NB4 (cell line): ENCODE data around the gene RRBP1.

Source experiments
- POLR2A ChIP-seq: IDR thresholded peaks from 2 replicates; pipeline ENCODE4 v1.6.1; 2011; ENCODE audit warnings: mild to moderate bottlenecking; ENCODE audit not compliant: insufficient read length; ENCODE audit errors: extremely low read depth
- TF ChIP-seq, protein P1 (sequence below): IDR thresholded peaks from one replicate; pipeline ENCODE4 v1.5.1; 2012; ENCODE audit warnings: low read depth, low read length
- TF ChIP-seq, protein P2 (sequence below): IDR thresholded peaks from 2 replicates; pipeline ENCODE4 v1.6.1; 2011; ENCODE audit warnings: low read depth, low read length

- TF ChIP-seq POLR2A = no peak
- TF ChIP-seq, protein P1, sequence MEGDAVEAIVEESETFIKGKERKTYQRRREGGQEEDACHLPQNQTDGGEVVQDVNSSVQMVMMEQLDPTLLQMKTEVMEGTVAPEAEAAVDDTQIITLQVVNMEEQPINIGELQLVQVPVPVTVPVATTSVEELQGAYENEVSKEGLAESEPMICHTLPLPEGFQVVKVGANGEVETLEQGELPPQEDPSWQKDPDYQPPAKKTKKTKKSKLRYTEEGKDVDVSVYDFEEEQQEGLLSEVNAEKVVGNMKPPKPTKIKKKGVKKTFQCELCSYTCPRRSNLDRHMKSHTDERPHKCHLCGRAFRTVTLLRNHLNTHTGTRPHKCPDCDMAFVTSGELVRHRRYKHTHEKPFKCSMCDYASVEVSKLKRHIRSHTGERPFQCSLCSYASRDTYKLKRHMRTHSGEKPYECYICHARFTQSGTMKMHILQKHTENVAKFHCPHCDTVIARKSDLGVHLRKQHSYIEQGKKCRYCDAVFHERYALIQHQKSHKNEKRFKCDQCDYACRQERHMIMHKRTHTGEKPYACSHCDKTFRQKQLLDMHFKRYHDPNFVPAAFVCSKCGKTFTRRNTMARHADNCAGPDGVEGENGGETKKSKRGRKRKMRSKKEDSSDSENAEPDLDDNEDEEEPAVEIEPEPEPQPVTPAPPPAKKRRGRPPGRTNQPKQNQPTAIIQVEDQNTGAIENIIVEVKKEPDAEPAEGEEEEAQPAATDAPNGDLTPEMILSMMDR = no peak
- TF ChIP-seq, protein P2, sequence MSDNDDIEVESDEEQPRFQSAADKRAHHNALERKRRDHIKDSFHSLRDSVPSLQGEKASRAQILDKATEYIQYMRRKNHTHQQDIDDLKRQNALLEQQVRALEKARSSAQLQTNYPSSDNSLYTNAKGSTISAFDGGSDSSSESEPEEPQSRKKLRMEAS = no peak
Measured at GRCh38 chr20:17646209-17646960, 35.7 kb downstream of the RRBP1 start.
